NCI-H82 treated with DMSO at 0.1 percent for 48 hours (cell line): ENCODE data around the gene TBC1D22A.

Source experiments
- DNase-seq: peaks from one replicate; lab custom pipeline; 2025; ENCODE audit not compliant: unreplicated experiment; lab: John Stamatoyannopoulos, UW

Gene TBC1D22A

DNA sequence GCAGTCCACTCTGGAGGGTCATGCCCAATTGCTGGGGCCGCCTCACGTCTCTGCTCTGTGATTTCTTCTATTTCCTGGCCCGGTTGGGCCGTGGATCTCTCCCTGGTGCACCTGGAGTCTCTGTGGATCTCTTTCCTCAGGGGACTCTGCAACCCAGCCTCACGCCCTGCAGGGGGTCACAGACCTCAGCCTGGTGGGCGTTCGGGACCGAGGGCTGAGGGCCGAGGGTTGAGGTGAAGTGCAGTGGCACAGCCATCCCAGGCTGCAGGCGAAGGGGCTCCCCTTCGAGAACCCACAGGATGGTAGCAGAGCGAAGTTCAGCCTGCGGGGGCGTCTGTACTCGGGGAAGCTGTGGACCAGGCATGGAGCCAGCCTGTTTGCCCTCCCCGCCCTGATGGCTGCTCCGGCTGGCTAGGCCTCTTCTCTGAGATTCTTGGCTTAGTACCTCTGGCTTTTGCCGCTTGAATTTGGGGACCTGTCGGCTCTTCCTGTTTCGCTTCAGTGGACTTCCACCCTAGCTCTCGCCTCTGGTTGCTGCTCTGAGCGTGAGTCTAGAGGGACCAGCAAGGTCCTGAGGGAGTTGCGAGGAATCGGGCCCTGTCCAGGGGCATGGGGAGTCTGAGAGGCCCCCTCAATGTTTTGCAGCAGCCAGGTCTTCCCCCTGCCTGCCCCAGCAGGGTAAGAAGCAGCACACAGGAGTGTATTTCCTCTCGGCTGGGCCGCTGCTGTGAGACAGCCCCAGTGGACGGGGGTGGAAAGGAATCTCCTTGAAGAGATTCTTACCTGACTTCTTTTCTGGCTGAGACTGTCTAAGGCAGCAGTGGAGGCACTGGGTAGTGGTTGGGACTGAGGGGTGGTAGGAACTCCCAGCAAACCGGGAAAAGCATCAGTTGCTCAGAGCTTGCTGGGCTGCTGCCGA lies 140.8 kb downstream of the TBC1D22A start:
- no peak for DNase-seq

DNA sequence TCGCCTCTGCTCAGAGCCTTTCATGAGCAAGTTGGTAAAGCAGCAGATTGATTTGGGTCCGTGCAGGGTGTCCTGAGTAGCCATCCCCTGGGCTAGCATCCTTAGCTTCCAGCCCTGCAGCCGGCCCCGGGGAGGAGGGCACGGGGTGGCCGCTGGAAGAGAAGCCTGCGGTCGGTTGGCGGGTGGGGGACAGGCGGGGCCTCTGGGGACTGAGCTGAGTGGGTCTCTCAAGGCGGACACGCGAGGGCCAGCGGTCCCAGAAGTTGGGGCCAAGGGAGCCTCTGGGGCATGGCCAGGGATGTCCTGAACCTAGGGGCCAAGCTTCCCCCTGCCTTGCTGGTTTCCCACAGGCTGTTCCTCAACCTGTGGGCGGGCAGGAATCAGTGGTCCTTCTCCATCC lies 143.0 kb downstream of the TBC1D22A start:
- no peak for DNase-seq

DNA sequence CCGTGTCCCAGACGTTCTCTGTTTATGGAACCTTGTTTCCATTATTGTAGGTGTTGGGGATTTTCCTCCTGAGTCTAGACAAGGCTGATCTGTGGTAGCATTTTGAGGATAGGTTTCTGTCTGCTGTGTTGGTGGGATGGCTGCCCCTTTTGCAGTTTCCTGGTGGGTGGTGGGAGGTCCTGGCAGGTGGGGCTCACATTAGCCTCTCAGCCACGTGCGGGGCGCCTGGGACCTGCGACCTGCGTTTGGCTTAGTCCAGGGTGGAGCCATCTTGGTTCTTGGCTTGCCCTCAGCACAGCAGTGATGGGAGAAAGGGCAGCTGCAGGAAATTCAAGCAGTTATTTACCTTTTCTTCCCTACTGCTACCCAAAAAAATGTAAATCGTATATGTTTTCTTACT lies 143.4 kb downstream of the TBC1D22A start:
- DNase-seq, result no peak

DNA sequence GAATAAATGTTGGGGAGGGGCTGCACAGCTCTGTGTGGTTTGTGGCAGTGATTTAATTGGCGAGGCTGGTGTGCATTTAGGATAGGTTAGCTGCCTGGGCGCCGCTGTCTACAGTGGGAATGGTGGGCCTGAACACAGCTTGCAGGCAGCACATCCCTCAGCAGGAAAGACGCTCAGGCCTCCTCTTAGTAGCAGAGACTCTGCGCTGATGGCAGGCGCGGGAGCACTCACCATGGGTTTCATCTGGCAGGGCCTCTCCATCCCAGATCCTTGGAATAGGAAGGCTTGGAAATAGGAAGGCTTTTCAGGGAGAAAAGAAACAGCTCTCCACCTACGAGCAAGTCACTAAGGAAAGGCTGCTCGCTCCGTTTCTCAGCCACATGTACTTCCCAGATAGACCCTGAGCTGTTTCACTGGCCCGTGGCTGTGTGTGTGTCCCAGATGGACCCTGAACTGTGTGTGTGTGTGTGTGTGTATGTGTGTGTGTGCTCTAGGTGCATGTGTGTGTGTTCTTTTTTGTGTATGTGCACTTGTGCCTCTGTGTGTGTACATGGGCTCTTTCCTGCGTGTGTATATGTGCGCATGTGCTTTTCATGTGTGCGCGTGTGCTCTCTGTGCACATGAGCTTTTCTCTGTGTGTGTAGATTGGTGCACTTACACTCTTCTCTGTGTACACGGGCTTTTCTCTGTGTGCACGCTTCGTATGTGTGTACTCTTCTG lies 144.0 kb downstream of the TBC1D22A start:
- DNase-seq, result no peak

DNA sequence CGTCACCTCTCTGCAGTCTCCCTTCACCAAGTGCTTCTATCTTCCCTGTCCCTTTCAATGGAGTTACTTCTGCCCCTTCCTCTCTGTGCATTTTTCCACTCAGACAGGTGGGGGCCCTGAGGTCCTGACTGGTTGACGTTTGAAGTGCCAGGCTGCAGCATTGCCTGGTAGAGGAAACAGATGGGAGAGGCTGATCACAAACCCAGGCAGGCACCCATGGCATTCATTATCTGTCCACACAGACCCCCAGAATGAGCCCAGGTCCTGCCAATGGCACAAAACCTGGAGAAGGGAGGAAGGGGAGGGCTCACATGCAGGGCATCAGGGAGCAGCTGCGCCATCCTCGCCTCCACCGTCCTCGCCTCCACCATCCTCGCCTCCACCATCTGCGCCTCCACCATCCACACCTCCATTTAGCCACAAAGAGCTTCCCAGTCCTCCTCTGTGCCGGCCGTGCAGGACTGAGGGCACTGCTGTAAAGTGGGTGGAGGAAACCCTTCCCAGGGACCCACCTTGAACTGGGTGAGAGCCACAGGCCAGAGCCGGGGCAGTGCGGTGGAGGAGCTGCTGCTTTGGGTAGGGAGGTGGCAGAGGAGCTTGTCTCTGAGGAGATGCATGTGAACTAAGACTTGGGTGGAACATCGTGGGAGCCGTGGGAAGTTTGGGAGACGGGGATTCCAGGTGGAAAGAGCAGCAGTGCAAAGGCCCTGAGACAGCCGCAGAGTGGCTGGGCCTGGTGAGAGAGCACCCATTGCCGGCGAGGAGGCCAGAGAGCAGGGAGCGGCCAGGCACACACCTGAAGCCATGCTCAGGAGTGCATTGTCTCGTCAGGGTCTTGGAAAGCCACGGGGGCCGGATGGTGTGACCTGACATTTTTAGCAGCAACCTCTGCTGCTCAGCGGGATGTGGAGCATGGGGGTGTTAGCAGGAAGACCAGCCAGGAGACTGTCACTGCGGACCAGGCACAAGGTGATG lies 145.1 kb downstream of the TBC1D22A start:
- no peak for DNase-seq

DNA sequence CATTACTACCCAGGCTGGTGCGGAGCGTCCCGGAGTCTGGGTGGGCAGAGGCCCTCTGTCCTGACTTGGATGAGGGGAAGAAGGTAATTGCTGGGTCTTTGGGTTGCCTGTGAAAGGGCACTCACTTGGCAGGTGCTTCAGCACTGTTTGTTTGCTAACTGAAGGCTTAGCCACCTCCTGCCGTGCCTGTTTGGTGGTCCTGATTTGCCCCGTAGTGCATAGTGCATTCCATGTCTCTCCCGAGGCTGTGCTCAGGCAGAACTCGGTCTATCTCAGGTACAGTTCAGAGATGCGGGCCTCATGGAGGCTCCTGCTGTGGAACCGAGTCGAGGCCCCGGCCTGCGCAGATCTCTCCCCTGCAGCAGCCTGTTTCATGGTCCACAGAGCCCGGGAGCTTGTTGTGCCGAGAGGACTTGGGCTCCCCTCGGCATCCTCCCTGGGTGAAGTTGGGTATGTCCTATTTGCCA lies 146.2 kb downstream of the TBC1D22A start:
- DNase-seq, result no peak

DNA sequence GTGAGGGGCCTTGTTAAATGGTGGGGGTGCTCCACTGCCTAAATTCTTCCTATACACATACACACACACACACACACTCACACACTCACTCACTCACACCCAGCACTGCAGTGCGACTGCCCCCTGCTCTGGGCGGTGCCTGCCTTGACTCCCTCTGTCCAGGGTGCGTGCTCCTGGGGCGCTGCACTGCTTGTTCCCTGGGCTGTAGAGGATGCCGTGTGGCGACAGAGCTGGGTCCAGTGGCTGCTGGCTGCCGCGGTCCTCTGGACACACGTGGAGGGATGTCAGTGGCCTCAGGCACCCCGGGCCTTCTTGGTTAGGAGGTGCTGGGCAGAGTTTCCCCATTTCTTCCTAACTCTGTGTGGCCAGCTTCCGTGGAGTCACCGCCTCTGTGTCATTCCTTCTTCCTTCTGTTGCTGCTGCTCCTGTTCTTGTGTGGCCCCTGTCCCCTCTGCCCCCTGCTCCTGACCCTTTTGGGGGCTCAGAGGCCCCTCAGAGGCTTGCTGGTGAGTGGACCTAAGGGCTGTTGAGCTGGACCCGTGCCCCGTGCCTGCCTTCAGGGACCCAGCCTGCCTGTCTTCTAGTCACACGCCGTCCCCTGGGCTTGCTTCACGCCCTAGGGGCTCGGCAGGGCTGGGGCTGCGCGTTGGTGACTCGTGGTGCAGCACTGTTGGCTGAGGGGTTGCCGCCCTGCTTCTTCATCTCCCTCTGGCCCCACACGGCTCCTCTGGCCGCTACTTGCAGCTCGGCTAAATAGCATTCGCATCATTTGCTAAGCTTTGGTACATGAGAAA lies 147.0 kb downstream of the TBC1D22A start:
- no peak for DNase-seq

DNA sequence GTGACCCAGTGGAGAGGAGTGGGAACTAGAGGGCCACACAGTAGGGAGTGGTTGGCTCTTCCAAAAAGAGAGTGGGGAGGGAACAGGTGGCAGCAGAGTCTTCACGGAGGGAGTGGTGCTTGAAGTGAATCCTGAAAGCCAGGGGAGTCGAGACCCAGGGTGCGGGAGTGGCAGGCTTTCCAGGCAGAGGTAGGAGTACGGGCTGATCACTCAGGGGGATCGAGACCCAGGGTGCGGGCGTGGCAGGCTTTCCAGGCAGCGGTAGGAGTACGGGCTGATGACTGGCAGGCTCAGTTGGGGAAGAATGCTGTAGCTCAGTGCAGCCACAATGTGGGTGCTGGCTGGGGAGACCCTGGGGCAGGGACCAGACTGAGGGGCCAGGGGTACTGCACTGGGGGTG lies 148.2 kb downstream of the TBC1D22A start:
- no peak for DNase-seq

DNA sequence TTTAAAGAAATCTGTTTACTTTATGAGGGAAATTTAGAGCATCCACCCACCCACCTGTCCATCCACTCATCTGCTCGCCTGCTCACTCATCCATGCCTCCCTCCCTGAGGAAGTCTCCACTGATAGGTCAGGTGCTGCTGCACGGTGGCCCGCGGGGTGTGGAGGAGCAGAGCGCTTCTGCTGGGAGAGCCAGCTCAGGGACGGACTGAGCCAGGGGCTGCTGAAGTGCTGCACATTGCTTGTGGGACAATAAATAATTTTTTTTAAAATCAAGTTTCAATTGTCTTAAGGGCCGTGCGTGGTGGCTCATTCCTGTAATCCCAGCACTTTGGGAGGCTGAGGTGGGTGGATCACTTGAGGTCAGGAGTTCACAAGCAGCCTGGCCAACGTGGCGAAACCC lies 148.9 kb downstream of the TBC1D22A start:
- DNase-seq, result no peak

DNA sequence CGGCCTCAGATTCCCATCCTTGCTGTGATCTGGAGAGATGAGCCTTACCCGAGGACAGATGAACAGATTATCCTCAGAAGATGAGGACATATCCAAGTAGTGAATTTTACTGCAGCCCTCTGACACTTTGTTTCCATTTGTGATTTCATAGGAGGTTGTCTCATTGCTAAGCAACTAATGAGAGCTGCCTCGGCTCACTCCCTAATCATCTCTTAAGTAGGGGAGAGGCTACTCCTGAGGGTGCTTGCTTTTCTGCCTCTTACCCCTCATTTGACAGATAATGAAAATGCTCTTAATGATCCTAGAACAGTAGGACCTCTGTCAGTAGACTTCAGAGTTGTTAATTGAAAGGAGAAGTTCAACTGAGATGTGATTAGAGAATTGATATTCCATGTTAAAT lies 150.9 kb downstream of the TBC1D22A start:
- DNase-seq, result no peak

DNA sequence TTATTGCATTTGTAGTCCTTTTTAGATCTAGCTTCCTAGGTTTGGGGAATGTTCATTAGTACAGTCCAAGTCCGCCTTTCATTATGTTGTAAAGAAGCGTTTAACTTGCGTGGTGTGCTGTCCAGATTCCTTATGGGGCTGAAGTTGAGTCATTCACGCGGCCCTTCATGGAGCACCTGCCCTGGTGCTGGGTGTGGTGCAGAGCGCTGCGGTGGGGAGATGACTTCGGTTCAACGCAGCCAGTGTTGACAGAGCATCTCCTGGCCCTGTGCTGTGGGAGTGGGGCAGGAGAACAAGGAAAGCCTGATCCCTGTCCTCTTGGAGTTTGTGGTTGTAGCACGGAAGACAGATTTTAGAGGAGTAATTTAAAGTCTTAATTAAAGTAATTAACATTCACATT lies 152.0 kb downstream of the TBC1D22A start:
- no peak for DNase-seq

DNA sequence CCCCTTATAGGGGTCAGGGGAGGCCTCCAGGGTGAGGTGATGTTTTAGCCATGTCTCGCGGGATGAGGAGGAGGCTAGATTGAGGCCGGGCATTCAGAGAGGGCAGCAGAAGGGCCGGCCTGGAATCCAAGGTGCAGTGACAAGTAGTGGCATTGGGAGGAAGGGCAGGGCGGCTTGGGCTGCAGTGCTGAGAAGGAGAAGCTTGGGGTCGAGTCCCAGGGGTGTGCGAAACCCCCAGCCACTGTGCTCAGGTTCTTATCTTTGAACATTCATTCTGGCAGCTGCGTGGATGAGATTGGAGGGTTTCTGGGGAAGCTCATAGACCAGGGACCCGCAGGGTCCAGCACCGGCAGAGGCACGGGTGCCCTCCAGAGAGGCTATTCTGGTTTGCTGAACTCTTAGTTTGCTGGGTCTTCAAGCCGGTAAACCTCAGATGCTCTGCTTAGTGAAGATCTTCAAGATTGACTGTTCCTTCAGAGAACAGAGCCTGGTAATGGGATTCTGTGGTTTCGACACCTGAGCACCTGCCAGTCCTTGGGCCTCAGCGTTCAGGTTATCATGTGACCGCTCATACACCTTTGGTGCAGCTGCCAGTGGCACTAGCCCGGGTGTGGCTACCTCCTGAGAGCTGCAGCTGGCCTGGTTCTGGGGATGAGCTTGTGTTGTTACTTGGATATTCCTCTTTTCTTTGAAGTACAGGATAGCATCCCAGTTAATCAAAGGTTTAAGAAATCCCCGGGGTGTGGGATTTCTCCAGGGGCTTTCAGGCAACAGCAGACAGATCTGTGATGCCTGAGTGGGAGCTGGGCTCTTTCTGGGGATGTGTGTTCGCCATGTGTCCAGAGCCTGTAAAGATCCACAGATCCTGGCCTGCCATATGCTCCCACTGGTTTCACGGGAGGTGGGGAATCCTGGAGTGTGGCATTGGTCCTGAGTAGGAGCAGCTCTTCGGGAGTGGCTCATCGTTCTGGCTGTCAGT lies 152.8 kb downstream of the TBC1D22A start:
- DNase-seq, result no peak

DNA sequence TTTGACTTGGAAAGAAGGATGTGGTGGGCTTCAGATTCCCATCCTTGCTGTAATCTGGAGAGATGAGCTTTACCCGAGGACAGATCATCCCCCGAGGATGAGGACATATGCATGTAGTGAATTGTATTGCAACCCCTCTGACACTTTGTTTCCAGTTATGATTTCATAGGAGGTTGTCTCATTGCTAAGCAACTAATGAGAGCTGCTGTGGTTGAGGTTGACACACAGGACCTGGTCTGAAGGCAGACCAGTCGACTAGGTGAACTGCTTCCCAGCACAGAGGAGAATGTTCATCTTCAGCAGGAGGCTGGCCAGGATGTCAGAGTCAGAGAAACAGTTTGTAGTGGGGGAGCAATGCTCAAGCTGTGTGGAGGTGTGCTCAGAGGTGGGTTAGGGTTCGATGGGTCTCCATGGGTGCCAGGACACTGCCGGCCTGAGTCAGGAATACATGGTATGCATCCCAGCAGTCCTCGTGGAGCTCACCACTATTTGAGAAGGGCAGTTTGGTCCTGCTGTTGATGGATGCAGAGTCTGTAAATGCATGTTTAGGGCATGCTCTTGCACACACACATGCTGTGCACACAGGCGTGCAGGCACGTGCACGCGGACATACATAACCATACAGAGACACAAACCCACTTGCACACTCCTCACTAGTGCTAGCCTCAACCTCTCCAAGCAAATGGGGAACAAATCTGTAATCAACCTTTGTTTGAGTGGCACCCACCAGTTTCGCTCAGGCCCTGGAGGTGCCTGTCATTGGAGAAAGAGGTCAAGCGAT lies 153.7 kb downstream of the TBC1D22A start:
- DNase-seq, result no peak

DNA sequence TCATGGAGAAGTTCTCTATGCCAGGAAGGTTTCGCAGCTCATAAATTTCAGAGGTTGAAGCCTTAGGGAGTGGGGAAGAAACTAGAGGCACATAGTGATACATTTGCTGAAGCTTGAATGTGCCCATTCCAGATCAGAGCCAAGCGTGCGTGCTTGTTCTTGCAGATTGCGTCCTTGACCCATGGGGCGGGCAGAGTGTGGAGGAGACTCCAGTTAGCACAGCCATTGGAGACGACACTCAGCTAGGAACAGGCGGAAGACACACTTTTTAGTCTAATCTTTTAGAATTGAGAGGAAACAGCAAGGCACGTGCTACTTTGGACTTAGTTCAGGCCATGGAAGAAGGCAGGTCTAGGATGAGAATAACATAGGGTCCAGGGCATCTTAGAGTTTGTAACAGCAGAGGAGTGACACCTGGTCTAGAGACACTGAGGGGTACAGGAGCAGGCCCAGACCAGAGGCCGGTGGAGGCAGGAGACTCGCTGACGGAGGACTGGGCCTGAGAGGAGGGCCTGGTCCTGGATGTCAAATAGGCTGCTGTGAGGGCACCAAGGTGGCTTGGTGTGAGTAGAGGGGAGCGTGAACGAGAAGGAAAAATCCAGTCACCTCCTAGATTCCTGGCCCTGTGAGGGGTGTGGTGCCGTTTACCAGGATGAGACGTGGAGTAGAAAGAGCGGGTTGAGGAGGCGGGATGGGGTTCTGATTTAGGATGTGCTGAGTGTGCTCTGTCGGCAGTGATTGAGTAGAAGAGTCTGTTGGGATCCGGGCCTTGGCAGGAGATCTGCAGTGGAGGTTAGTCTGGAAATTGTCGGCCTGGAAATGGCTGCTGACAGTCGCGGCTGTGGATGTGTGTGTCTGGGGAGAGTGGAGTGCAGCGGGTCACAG lies 154.7 kb downstream of the TBC1D22A start:
- no peak for DNase-seq

DNA sequence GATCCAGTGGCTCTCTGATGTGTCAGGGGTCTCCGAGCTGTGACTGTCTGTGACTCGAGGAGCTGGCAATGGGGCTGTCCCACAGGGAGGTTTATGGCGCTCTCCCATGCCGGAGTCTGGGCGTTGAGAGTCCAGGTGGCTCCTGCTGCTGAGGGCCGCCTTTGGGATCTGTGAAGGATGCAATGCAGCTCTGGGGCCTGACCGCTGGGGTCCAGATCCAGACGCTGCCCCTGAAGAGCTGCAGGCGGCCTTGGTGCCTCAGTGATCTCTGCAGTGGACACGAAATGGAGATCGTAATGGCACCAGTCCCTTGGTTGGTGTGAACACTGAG lies 155.3 kb downstream of the TBC1D22A start:
- DNase-seq, result no peak

DNA sequence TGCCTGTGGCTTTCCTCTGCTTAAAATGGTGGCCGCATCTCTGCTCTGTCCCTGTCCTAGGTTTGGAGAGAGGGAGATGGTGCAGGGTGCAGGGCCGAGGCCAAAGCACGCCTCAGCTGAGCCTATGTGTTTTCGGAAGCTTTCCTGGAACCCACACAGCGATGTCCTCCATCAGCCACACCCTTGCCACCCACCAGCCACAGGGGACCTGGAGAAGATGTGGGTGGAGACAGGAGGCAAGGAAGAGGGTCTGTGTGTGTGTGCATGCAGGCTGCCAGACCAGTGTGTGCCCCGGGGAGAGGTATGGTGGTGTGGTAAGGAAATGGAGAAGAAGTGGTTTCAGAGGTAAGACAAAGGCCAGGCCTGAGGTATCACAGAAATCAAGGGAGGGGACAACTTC lies 155.7 kb downstream of the TBC1D22A start:
- no peak for DNase-seq

DNA sequence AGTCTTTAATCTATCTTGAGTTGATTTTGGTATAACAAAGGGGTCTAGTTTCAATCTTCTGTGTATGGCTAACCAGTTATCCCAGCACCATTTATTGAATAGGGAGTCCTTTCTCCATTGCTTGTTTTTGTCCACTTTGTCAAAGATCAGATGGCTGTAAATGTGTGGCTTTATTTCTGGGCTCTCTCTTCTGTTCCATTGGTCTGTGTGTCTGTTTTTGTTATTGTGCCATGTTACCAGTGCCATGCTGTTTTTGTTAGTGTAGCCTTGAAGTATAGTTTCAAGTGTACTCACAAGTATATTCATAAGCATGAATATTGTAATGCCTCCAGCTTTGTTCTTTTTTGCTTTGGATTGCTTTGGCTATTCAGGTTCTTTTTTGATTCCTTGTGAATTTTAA lies 159.6 kb downstream of the TBC1D22A start:
- no peak for DNase-seq

DNA sequence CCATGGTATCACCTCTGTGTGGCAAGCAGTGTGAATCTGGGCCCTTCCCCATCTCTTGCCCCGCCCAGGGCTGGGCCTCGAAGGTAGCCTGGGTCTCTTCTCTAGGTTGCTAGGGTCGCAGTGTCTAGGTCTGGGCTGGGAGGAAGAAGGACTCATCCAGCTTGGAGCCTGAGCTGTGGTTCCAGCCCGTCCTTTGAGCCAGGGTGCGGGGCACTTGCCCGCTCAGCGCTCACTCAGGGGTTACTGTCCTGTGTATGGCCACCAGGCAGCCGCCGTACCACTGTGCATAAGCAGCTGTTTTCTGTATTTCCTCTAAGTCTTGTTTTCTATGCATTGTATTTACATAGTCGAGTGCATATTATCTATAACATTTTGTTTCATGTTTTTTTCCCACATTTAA lies 160.9 kb downstream of the TBC1D22A start:
- no peak for DNase-seq
